HG02870 (cell line): Measurements from ENCODE around the gene KIF1B.
"Not testable (repeated sequence)": the region's sequence is repeated elsewhere in the genome, so short reads cannot be mapped to it uniquely, and the experiment has no call there.

ENCODE experiments used
- ATAC-seq: cut with Tn5 transposase; IDR thresholded peaks from one replicate; pipeline ENCODE4 v1.9.1; 2021; ENCODE audit warnings: mild to moderate bottlenecking, moderate library complexity; ENCODE audit not compliant: unreplicated experiment

The KIF1B gene

GRCh38 chr1:10326251-10326650 lies 115.9 kb downstream of the KIF1B start:
- ATAC-seq, result no peak

GRCh38 chr1:10328180-10328963 lies 118.0 kb downstream of the KIF1B start:
- ATAC-seq, result no peak

GRCh38 chr1:10337436-10337835 lies 127.1 kb downstream of the KIF1B start:
- no peak for ATAC-seq

DNA sequence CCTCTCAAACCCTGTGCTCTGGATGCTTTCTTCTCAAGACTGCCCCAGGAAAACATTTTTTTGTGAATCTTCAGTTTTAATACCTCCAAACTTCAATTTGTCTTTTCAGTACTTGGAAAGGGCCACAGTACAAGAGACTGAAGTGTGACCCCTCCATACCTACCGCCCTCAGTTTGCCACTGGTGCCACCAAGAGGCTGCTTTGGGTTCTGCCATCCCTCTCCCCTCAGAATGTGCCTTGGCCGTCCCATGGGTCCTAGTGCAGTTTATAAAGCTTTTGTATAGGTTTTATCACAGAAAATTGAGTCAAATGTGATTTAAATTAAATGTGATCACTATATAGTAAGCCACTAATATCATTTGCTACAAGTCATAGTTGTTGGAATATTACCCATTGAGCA lies 127.7 kb downstream of the KIF1B start:
- ATAC-seq, result no peak

DNA sequence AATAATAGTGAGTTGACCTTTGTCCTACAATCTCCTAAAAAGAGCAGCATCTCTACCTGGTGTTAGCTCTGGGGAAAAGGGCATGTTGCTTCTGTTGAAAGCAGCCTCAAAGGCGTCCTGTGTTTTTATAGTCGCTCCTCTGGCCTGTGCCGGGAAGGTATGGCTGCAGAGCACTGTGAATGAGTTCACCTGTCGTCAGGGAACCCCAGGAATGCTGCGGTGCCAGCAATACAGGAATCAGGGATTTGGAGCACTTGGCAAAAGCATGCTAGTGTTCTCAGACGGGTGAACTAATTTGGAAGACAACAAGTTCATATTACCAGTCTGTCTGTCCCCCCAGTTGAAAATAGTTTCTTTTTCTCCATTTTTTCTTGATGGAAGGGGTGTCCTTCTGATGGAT lies 128.2 kb downstream of the KIF1B start:
- no peak for ATAC-seq

- ATAC-seq, result no peak
Measured at GRCh38 chr1:10339036-10339567, 128.7 kb downstream of the KIF1B start.

DNA sequence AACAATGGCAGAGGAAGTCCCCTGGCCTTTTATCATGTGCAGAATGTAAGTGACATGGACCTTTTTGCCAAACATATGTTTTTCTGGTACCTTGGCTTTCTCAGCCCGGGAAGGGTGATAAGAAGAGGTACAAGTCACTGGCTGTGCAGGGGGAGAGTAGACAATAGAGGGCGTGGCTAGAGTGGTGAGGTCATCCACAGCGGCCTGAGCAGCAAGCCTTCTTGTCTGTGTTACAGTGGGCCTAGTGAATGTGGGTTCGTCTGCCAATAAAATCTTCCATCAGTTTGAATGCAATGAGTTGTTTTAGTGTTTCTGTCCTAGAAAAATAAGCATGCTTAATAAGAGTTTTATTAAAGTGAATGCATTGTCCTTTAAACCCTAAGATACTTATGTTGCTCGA lies 129.4 kb downstream of the KIF1B start:
- no peak for ATAC-seq

DNA sequence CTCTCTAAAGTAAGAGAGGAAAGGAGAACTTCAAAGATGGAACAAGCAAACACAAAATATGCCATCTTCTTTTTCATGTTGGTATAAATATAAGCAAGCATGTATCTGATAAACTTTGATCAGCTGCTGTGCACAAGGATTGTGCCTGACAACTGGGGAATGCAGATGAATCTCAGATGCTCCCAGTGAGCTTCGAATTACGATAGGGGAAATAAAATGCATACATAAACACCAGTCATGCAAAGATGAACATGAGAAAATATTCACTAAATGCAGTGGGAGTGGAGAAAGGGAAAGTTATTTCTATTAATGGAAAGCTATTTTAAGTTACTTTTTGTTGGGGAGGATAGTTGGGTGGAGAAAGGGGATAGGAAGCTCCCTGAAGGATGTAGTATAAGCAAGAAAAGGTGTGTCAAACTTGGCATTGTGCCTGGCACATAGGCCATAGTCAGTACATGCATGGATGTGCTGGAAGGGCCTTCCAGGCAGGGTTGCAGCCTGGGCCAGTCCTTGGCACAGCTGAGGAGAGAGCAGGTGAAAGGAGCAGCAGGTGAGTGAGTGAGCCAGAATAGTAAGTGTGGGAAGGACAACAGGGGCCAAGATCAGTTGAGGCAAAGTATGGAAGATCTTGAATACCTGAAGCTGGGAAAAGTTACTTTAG lies 130.7 kb downstream of the KIF1B start:
- ATAC-seq, result no peak

GRCh38 chr1:10347109-10347508 lies 136.7 kb downstream of the KIF1B start:
- ATAC-seq, result no peak

- no peak for ATAC-seq
Measured at GRCh38 chr1:10353282-10353681, 142.9 kb downstream of the KIF1B start.

- no peak for ATAC-seq
Measured at GRCh38 chr1:10353693-10354092, 143.3 kb downstream of the KIF1B start.

DNA sequence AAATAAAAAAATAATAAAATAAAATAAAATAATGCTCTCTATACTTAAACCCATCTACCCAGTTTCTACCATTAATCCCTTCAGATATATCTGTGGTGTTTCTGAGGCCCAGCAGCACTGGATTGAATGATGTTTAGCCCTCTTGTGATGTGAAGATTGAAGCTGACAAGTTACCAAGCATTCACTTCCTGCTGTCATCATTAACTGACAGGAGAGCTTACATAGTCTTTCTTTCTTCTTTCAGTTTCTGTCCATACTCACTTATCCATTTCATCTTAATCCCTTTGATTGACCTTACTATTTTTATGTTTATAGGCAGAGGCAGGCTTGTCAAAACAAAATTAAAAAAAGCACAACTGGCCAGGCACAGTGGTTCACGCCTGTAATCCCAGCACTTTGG lies 149.7 kb downstream of the KIF1B start:
- no peak for ATAC-seq

DNA sequence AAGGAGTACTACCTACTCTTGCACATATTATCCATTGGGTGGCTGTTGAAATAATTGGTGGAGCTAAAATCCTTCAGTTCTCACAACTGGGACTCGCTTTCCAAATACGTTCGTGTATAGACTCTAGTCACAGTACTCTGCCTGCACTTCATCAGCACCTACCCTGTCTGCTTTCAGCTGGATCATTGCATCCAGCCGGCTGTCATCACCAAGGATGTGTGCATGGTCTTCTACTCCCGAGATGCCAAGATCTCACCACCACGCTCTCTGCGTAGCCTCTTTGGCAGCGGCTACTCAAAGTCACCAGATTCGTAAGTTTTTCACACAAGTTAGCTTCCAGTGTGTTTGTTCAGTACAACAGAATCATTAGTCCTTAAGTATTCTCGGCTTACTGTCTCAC lies 151.1 kb downstream of the KIF1B start:
- no peak for ATAC-seq

GRCh38 chr1:10368194-10368593 lies 157.8 kb downstream of the KIF1B start:
- ATAC-seq, result no peak

GRCh38 chr1:10374442-10374860 lies 164.1 kb downstream of the KIF1B start:
- no peak for ATAC-seq

- not testable (repeated sequence) for ATAC-seq
Measured at GRCh38 chr1:10377365-10378029, 167.1 kb downstream of the KIF1B start.

GRCh38 chr1:10378081-10378841 lies 167.9 kb downstream of the KIF1B start:
- ATAC-seq, result no peak

DNA sequence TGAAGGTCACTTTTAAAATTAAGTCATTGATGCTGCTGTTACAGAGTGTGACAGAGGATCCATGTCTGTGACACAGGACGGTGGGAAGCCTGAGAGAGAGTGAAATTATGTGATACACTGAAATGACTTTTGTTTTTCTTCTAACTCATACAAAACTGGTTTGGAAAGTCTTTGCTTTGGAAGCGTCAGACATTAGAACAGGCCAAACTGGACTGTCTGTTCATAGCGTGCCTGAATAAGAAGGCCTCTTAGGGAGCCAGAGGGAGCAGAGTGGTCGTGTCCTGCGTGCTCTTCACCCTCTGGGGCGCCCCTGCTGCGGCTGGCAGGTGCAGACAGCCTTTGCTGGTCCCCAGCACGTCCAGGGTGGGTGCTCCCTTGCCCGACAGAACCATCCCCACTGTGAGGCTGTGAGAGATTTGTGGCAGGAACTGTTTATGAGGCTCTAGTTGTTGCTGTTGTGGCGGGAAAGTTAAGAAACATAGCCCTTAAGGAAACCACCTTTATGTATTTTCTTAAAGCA lies 168.8 kb downstream of the KIF1B start:
- no peak for ATAC-seq

GRCh38 chr1:10379676-10380075 lies 169.3 kb downstream of the KIF1B start:
- ATAC-seq, result no peak

GRCh38 chr1:10380594-10381275 lies 170.4 kb downstream of the KIF1B start:
- no peak for ATAC-seq
